ENCODE measurements around the gene C1QL3. TPM values are rescaled to one million over a fixed set of nuclear protein-coding genes. Genes with fewer than 3 reads are reported as not detected.

The C1QL3 gene
- total RNA-seq, 4 donors from 2014 or later, result not detected

DNA sequence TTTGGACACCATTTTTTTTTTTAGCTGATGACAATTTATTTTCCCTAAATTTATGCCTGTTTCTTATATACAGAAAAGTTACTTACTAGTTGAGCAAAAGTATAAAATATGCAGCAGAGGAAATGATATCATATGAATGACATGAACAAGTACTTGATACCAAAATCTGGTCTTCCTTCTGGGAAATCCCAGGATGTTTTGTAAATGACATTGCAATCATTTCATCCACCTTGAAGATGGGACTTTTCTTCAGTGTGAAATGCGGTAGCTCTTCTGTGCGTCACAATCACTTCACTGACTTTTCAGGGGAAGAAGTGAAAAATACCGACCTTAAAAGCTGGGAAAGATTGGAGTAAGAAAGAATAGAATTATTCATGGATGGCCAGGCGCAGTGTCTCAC is 23.8 kb downstream of the C1QL3 start:
- no peak overlapping the region for H3K27ac ChIP-seq
- no peaks in the 10 kb centered on the region for H3K27me3 ChIP-seq
- 95 to 96% methylated on average over 4 of the region's 4 CpGs for WGBS, 2 donors
- H3K4me3 ChIP-seq, result no peak overlapping the region
- H3K9me3 ChIP-seq, result no peaks in the 10 kb centered on the region
- TF ChIP-seq, protein P1, sequence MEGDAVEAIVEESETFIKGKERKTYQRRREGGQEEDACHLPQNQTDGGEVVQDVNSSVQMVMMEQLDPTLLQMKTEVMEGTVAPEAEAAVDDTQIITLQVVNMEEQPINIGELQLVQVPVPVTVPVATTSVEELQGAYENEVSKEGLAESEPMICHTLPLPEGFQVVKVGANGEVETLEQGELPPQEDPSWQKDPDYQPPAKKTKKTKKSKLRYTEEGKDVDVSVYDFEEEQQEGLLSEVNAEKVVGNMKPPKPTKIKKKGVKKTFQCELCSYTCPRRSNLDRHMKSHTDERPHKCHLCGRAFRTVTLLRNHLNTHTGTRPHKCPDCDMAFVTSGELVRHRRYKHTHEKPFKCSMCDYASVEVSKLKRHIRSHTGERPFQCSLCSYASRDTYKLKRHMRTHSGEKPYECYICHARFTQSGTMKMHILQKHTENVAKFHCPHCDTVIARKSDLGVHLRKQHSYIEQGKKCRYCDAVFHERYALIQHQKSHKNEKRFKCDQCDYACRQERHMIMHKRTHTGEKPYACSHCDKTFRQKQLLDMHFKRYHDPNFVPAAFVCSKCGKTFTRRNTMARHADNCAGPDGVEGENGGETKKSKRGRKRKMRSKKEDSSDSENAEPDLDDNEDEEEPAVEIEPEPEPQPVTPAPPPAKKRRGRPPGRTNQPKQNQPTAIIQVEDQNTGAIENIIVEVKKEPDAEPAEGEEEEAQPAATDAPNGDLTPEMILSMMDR (IDR thresholded peaks at IDR 0.05), result no peak
- no peak for TF ChIP-seq POLR2A (IDR thresholded peaks at IDR 0.05)
- TF ChIP-seq EP300 (IDR thresholded peaks at IDR 0.05), result no peak
- DNase-seq (ENCODE audit: low spot score in 2 of 2), result no peak
- H3K36me3 ChIP-seq, result no peaks in the 10 kb centered on the region
- no peaks in the 10 kb centered on the region for H3K4me1 ChIP-seq

DNA sequence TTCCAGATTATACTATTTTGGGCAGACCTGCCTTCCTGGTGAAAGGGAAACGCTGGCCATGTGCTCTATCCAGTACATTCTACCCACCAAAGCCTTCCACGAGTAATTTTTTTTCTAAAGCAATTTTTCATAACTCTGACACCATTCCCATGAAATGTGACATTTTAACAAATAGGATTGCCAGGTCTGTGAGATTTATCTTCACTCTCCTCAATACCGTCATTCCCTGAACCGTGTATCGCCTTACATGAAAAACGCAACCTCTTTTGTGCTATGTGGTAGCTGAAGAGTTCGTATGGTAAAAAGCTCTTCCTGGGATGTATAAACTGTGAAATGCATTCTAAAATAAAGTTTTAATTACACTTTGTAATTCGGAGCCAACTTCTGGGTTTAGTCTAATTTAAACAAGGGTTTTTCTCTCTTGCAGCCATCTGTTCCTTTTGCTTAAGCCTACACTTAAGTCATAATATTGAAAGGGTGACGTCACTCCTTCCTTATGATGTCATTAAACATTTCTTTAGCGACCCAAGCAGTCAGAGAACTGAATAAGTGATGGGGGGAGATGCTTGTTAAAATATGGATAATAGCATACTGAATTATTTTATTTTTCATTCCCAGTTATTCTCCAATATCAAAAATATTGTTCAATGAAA is 27.7 kb downstream of the C1QL3 start:
- no peak overlapping the region for H3K27ac ChIP-seq
- H3K27me3 ChIP-seq, result no peaks in the 10 kb centered on the region
- 77 to 90% methylated on average over 10 of the region's 10 CpGs for WGBS, 2 donors
- TF ChIP-seq, protein P1 (IDR thresholded peaks at IDR 0.05), result no peak
- no peak for TF ChIP-seq POLR2A (IDR thresholded peaks at IDR 0.05)
- TF ChIP-seq EP300 (IDR thresholded peaks at IDR 0.05), result no peak
- DNase-seq (ENCODE audit: low spot score in 2 of 2), result no peak
- H3K9me3 ChIP-seq, result no peaks in the 10 kb centered on the region
- H3K36me3 ChIP-seq, result peaks cover 0 to 3% (median 0%) of the 10 kb centered on the region in 3 donors
- H3K4me1 ChIP-seq, result no peaks in the 10 kb centered on the region
- no peak overlapping the region for H3K4me3 ChIP-seq

DNA sequence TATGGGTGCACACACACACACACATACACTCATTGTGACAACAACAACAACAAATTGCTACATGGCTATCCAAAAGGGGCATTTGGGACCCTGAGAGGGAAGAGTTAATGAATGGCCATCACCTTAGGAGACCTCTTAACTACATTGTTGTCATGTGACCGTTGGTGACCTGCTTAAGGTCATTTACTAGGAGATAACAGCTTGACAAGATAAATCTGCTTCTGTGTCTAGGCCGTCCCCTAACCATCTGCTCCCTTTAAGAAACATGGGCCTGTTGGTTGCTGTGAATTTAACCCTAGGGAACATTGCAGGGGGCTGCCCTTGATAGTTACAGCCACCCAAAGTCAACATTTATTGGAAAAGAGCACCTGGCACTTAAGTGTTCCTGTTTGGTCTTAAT is 29.7 kb downstream of the C1QL3 start:
- Histone ChIP-seq H3K27ac (no peak overlapping the region), H3K9me3 (no peaks in the 10 kb centered on the region), H3K36me3 (peaks cover 0 to 24% (median 0%) of the 10 kb centered on the region in 3 donors), H3K4me1 (no peaks in the 10 kb centered on the region), H3K27me3 (no peaks in the 10 kb centered on the region), H3K4me3 (no peak overlapping the region)
- TF ChIP-seq, protein P1 (IDR thresholded peaks at IDR 0.05), result no peak
- TF ChIP-seq EP300 (IDR thresholded peaks at IDR 0.05) (no peak), POLR2A (IDR thresholded peaks at IDR 0.05) (no peak)
- 48 to 54% methylated on average over 2 of the region's 2 CpGs for WGBS, 2 donors
- no peak for DNase-seq (ENCODE audit: low spot score in 2 of 2)

DNA sequence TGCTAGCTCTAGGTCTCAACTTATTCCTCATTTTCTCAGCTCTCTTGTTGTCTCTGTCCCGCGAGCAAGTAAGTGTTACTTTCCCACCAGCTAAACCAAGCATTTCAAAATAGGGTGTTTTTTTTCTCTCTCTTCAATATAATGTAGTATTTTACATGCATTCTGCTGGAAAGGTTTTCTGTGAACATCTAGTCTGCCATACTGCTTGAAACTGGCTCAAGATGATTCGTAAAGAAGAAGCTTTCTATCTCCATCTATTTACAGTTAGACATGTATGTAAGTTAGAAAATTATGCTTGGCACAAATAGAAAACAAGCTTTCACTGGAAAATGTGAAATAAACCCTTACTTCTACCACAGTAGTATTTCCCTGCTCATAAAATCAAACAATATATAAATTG is 31.2 kb downstream of the C1QL3 start:
- Histone ChIP-seq H3K36me3 (peaks cover 0 to 32% (median 0%) of the 10 kb centered on the region in 3 donors), H3K27ac (no peak overlapping the region), H3K4me1 (no peaks in the 10 kb centered on the region), H3K4me3 (no peak overlapping the region), H3K27me3 (no peaks in the 10 kb centered on the region), H3K9me3 (no peaks in the 10 kb centered on the region)
- TF ChIP-seq, protein P1 (IDR thresholded peaks at IDR 0.05), result no peak
- no peak for TF ChIP-seq POLR2A (IDR thresholded peaks at IDR 0.05)
- no peak for TF ChIP-seq EP300 (IDR thresholded peaks at IDR 0.05)
- 97% methylated on average over 3 of the region's 3 CpGs for WGBS, 2 donors
- DNase-seq (ENCODE audit: low spot score in 2 of 2), result no peak

DNA sequence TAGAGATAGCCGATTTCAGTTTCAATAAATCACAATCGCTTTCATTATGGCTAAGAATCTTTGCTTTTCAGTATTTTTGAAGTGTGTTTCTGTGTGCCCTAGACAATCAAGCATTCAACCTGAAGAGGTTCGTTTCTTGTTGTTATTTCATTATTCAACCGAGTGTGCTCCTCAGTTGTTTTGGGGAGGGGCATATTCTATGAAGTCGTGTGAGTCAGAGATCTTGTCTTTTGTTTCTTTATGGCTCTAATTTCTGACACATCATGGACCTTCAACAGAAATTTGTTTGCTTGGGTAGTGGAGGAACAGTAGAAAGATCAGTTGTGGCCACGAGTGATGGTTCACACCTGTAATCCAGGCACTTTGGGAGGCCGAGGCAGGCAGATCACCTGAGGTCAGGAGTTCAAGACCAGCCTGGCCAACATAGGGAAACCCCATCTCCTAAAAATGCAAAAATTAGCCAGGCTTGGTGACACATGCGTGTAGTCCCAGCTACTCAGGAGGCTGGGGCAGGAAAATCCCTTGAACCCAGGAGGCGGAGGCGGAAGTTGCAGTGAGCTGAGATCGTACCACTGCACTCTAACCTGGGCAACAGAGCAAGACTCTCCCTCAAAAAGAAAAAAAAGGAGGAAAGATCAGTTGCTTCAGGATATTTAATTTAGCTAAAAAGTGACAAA is 38.3 kb downstream of the C1QL3 start:
- H3K36me3 ChIP-seq, result peaks cover 0 to 23% (median 0%) of the 10 kb centered on the region in 3 donors
- WGBS, 2 donors, result 87 to 89% methylated on average over 11 of the region's 11 CpGs
- no peak for DNase-seq (ENCODE audit: low spot score in 2 of 2)
- H3K4me1 ChIP-seq, result no peaks in the 10 kb centered on the region
- H3K4me3 ChIP-seq, result no peak overlapping the region
- no peaks in the 10 kb centered on the region for H3K9me3 ChIP-seq
- no peak for TF ChIP-seq EP300 (IDR thresholded peaks at IDR 0.05)
- TF ChIP-seq POLR2A (IDR thresholded peaks at IDR 0.05), result no peak
- TF ChIP-seq, protein P1 (IDR thresholded peaks at IDR 0.05), result no peak
- H3K27me3 ChIP-seq, result no peaks in the 10 kb centered on the region
- no peak overlapping the region for H3K27ac ChIP-seq

Measured in tibial nerve (tissue), 4 donors.